GM18519 (cell line): Measurements from ENCODE around the gene NOTUM.

ENCODE experiments used
- ATAC-seq: cut with Tn5 transposase; IDR thresholded peaks from one replicate; pipeline ENCODE4 v1.9.1; 2021; ENCODE audit warnings: mild to moderate bottlenecking, moderate library complexity; ENCODE audit not compliant: unreplicated experiment, low FRiP score

The NOTUM gene

DNA sequence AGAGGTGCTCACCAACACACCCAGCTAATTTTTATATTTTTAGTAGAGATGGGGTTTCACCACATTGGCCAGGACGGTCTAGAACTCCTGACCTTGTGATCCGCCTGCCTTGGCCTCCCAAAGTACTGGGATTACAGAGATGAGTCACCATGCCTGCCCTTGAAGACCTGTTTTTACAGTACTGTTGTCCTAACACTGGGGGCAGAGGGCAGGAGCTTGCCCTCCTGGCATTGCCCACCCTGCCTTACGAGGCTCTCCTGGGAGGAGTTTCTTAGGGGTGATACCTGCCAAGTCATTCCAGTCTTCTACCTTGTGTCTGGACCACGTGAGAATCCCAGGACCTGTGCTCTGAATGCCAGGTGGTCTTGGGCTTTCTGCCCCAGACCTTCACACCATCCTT lies 19.1 kb upstream of the NOTUM start:
- no peak for ATAC-seq

GRCh38 chr17:81978524-81979298 lies 17.7 kb upstream of the NOTUM start:
- ATAC-seq = no peak

DNA sequence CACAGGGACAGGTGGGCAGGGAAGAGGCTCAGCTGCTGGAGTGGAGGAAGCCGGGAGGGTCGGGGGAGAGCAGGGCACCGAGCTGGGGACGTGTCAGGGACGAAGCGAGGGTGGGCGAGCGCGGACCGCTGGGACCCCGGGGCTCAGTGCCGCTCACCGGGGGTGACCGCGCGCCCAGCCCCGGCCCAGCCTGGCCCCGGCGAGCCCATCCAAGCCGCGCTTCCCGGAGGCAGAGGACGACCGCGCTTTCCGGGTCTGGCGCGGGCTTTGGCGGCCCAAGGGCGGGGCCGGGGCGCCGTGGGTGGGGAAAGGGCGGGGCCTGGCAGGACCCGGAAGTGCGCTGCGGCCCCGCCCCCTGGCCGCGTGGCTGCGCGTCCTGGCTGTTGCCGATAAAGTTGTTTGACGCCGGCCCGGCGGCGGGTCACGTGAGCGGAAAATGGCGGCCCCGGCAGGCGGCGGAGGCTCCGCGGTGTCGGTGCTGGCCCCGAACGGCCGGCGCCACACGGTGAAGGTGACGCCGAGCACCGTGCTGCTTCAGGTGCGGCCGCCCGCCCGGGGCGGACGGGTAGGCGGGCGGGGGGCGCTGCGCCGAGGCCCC lies 16.3 kb upstream of the NOTUM start, which contains the start of gene ASPSCR1:
TSS of gene ASPSCR1 (plus strand) at position 419 of the 598 bp plus-strand sequence. CDS start at position 437, 18 bp downstream.
- peak; percentile 60 for ATAC-seq

DNA sequence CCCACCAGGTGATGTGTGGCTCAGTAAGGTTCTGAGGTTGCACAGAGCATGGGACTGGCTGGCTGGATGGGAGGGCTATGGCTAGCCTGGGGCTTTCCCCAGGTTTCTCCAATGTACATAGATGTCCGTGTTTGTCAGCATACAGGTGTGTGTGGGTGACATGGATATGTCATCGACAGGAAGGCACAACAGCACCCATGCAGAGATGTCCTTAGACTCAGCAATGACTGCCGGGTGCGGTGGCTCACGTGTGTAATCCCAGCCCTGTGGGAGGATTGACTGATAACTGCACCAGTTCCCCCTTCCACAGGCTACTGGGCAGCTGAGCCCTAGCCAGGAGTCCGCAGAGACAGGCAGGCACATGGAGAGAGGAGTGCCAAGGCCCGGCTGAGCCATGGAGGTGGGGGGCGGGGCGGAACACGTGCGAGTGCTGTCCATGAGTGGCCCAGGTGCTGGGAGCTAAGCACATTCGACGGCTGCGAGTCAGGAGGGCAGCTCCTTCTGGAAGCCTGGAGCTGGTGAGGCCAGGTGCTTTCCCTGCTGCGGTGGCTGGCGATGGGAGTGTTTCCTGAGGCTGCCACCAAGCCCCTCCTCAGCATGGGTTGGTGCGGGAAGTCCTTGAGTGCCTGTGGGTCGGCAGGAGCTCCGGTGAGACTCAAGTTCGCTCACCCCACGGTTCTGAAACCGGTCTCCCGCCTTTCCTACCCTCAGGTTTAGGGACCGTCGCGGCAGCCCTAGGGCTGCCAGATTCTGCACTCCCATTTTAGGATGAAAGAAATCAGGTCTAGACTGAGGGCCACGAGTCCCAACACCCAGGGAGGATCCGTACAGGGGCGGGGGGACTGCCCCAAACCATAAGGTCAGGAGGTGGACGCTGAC lies 15.6 kb upstream of the NOTUM start:
- no peak for ATAC-seq

DNA sequence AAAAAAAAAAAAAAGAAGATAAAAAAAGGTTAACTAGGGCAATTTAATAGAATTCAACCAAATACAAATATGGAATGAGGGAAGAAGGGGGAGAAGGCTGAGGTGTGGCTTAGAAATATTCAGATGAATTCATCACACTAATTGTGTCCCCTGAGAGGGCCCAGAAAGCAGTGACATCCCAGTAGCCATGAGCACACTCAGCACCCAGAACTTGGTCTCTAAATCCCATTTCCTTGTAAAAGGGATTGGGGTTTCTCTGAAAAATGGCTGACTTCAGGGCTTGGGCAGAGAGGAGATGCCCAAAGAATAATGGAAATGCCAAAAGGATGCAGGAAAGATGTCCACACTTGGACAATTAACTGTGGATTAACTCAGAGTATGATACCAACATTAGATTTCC lies 12.4 kb upstream of the NOTUM start:
- no peak for ATAC-seq

DNA sequence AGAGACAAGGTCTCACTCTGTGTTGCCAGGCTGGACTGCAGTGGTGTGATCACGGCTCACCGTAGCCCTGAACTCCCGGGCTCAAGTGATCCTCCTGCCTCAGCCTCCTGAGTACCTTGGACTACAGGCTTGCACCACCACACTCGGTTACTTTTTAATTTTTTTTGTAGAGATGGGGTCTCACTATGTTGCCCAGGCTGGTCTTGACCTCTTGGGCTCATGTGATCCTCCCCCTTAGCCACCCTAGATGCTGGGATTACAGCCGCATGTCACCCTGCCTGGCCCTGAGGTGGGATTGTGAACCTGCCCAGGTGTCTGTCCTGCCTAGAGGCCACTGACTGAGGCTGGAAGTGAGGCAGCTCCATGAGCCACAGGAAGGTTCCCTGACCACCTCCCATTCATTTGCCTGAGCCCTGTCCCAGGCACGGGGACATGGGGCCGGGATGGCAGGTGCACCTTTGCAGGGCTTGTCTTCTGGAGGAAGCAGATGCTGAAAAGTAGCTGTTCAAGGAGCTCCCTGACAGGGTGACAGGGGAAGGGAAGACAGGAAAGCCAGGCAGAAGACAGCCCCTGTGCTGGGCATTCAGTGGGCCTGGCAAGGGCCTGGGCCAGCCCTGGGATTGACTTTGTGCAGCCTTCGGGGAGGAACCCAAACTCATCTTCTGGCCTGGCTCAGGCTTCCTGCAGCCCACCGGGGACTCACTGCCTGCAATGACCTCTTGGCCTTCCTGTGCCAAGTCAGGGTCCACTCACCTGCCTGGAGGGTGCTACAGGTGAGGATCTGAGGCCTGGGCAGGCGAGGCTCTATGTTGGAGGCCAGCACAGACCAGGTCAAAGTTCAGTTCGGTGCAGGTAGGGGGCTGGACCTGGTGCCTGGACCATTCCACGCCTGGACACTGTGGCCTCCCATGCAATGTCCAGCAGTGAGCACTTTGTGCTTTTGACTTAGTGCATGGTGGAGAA lies 8.1 kb upstream of the NOTUM start:
- ATAC-seq = no peak

DNA sequence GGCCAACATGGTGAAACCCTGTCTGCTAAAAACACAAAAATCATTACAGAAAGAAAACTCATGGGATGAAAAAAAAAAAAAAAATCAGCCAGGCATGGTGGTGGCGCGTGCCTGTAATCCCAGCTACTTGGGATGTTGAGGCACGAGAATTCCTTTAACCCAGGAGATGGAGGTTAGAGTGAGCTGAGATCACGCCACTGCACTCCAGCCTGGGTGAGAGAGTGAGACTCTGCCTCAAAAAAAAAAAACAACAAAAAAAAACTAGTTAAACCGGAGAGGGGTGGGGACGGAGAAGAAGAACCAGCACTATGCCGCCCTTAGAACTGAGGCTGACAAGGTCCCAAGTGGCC lies 7.4 kb upstream of the NOTUM start:
- no peak for ATAC-seq

DNA sequence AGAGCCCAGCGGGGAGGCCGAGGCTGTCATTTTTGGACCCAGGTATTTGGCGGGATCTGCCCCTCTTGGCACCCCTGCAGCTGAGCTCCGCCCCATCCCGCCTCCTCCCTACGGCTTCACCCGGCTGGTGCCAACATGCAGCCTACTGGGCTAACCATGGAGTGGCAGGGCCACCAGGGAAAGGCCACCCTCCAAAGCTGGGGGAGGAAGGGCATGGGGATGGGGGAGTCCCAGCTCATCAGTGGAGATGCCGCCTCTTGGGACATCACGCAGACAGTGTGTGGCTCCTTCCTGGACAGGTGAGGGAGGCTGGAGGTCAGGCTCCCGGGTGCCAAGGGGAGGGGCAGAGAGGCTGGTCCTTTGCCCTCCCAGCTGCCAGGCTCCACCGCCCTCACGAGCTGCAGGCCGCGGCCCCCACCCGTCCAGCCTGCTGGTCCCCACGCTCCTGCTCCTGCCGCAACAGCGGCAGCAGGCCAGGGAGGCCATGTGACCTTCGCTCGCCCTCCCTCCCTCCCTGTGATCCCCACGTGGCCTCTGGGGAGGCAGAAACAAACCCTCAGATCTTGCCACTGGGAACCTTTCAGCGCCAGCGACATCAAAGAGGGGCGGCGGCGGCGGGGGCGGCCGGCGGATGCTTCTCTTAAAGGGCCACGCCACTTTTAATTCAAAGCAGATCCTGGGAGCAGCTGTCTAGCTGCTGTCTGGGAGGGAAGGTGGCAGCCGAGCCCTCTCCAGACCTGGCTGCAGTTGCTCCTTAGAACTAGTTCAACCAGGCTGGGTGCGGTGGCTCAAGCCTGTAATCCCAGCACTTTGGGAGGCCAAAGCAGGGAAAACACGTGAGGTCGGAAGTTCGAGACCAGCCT lies 6.8 kb upstream of the NOTUM start:
- no peak for ATAC-seq

- ATAC-seq = no peak
These were observed 6.2 kb upstream of the NOTUM start for GRCh38 chr17:81967244-81967532.

DNA sequence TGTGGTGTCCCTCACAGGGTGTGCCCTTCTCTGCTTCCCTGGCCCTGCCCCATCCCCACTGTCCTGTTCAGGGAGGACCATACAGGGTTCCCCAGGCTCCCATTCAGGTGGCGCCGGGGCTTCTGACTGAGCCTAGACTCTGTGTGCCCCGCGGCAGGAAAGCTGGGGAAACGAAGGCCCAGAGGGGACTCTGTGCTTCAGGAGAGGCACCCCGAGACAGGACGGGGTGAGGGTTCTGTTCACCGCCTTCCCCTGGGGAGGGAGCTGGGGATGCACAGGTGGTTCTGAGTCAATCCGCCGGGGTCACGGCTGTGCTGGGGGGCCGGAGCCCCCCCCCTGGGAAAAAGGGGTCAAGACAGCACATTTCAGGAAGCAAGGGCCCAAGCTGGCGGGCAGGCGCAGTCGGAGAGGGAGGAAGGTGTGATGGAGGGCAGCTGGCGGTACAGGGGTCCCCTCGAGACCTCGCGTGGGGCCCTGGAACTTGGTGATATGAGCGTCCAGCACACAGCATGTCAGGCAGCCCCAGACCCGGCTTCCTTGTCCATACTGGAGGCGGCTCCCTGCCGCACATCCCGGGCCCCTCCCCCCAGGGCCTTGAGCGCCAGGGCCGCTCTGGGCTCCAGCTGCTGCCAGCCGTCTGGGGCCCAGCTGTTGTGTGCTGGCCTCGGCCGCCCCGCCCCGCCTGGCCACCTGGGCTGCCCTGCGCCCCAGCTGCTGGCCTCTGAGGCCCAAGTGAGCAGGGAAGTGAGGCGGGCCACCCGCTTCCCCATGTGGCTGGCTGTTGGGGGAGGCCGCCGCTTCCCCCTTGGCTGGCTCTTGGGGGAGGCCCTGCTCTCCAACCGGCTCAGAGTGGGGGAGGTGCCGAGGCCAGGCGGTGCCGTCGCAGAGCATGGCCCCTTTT lies 5.6 kb upstream of the NOTUM start:
- ATAC-seq = no peak

DNA sequence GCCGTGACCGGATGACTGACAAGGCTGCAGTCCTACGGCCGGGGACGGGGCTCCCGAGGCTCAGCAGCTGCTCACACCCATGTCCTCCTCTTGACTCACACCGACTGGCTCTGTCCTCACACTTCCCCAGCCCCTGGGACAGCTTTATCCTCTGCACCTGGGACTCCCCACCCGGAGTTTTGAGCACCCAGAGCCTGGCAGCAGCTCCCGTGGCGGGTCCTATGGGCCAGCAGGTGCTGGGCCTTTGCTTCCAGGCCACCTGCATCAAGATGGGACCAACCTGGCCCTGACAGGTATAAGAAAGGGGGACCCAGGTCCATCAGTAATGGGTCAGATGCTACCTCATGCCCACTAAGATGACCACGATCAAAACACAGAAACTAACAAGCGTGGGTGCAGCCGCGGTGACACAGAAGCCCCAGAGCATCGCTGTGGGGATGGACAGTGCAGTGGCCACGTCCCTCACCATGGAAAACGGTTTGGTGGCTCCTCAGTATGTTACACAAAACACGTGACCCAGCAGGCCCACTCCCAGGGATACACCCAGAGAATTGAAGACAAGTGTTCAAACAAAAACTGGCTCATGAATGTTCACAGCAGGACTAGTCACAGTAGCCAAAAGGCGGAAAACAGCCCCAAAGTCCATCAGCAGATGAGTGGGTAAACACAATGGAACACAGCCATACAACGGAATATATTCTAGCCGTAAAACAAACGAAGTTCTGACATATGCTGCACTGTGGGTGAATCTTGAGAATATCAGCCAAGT lies 3.3 kb upstream of the NOTUM start:
- ATAC-seq = no peak

- no peak for ATAC-seq
These were observed 1.8 kb upstream of the NOTUM start for GRCh38 chr17:81962499-81963441.

GRCh38 chr17:81961521-81962498 lies 823 bp upstream of the NOTUM start:
- ATAC-seq = no peak

DNA sequence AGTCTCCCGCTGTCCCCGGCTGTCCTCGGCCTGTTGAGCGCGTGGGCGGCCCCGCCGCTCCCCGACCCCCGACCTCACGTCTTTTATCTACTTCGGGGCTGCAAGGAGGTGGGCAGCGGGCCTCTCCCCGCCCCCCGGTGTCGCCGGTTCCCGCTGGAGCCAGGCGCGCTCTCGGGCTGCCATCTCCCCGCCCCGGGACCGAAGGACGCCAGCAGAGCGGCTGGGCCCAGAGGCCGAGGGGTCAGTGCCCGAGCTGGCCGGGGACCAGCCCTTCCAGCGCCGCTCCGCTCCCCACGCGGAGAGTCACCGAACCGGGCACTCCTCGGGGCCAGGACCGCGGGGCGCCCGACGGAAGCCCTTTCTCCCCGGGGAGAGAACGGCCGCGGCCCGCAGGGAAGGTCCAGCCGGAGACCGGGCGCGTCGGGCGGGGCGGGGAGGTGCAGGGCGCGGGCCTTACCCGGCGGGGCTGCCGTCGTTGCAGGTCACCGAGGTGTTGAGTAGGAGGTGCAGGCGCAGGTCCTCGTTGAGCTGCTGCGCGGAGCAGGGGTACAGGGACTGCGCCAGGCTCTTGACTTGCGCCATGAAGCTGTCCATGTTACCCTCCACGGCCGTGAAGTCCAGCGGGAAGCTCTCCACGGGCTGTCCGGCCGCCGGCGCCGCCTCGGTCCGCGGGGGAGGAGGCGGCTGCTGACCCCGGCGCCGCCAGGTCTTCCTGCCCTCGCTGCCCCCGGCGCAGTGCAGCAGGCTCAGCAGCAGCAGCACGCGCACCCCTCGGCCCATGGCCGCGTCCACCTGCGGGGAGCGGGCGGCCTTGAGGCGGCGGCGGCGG lies 643 bp downstream of the NOTUM start:
- no peak for ATAC-seq
